AG04450 (cell line): ENCODE results near the gene GPATCH8. TPM values are rescaled to one million over a fixed set of nuclear protein-coding genes. Genes with fewer than 3 reads are reported as not detected.

Experiments
- CTCF ChIA-PET: fragments of 300-600, 350-600 bp; formaldehyde crosslinking; extraction: SDS; loops from one replicate; lab custom pipeline; 2022; ENCODE audit warnings: antibody characterized with exemption, inconsistent platforms; lab: Charles Lee
- POLR2A ChIA-PET: fragments of 350-600 bp; formaldehyde crosslinking; extraction: SDS; loops from one replicate; lab custom pipeline; 2021; ENCODE audit warnings: antibody characterized with exemption, inconsistent platforms; lab: Yijun Ruan, JAX
- DNase-seq: peaks from one replicate; pipeline ENCODE4 v3.0.0-alpha.2; 2011; ENCODE audit warnings: low read depth, low spot score
- H3K27ac ChIP-seq: one replicate; pipeline ENCODE4 v1.5.1; 2012; ENCODE audit warnings: low read depth, low read length, control low read depth
- H3K27me3 ChIP-seq: one replicate; pipeline ENCODE4 v1.6.0; 2012; ENCODE audit warnings: low read length; ENCODE audit not compliant: control insufficient read depth, insufficient read depth
- H3K4me3 ChIP-seq: 2 replicates; pipeline ENCODE4 v1.5.1; 2011; ENCODE audit warnings: mild to moderate bottlenecking, low read depth, low read length, control low read depth
- H3K9me3 ChIP-seq: 2 replicates; pipeline ENCODE4 v1.5.1; 2012; ENCODE audit warnings: low read length; ENCODE audit not compliant: control insufficient read depth, insufficient read depth
- polyA plus RNA-seq: library from polyadenylated mRNA; depleted of rRNA; stranded (reverse); fragments of >200 nt; gene quantifications from 2 replicates; pipeline ENCODE4 v1.2.3, GENCODE V29; 2011
- TF ChIP-seq, protein P1 (sequence below): IDR thresholded peaks from 2 replicates; pipeline ENCODE4 v1.5.1; 2011; ENCODE audit warnings: low read depth, low read length, control low read depth, inconsistent platforms

The GPATCH8 gene
- polyA plus RNA-seq, 1 experiment, result 16.4 TPM

GRCh38 chr17:44536090-44536953, 33.1 kb upstream of the GPATCH8 start:
- TF ChIP-seq, protein P1, sequence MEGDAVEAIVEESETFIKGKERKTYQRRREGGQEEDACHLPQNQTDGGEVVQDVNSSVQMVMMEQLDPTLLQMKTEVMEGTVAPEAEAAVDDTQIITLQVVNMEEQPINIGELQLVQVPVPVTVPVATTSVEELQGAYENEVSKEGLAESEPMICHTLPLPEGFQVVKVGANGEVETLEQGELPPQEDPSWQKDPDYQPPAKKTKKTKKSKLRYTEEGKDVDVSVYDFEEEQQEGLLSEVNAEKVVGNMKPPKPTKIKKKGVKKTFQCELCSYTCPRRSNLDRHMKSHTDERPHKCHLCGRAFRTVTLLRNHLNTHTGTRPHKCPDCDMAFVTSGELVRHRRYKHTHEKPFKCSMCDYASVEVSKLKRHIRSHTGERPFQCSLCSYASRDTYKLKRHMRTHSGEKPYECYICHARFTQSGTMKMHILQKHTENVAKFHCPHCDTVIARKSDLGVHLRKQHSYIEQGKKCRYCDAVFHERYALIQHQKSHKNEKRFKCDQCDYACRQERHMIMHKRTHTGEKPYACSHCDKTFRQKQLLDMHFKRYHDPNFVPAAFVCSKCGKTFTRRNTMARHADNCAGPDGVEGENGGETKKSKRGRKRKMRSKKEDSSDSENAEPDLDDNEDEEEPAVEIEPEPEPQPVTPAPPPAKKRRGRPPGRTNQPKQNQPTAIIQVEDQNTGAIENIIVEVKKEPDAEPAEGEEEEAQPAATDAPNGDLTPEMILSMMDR, result no peak
- H3K27ac ChIP-seq, result peak overlapping the region; percentile 23
- ChIA-PET POLR2A (interaction anchor here (0.8 to 5.9 kb wide), 2 partner anchors 8 to 22 kb away, joined by 3 to 71 read pairs; partner anchors contain the start of gene FZD2), CTCF (interaction anchor here (0.8 to 4.3 kb wide), 5 partner anchors 11 to 101 kb away, joined by 3 to 35 read pairs (median 5); no protein-coding TSS in a partner anchor)
- no peak overlapping the region for H3K4me3 ChIP-seq
- H3K9me3 ChIP-seq, result no peaks in the 10 kb centered on the region
- no peaks in the 10 kb centered on the region for H3K27me3 ChIP-seq
- DNase-seq, result no peak

GRCh38 chr17:44533533-44534246, 30.5 kb upstream of the GPATCH8 start:
- ChIA-PET CTCF (interaction anchor here (0.6 to 4.3 kb wide), 39 partner anchors 9 to 331 kb away, joined by 3 to 89 read pairs (median 6); partner anchors contain the start of genes FZD2 and MEIOC), POLR2A (interaction anchor here (0.7 to 5.9 kb wide), 8 partner anchors 10 to 105 kb away, joined by 3 to 71 read pairs (median 4); partner anchors contain the start of gene FZD2)
- H3K9me3 ChIP-seq, result no peaks in the 10 kb centered on the region
- H3K27me3 ChIP-seq, result no peaks in the 10 kb centered on the region
- DNase-seq, result peak; percentile 82
- H3K4me3 ChIP-seq, result peak overlapping the region; percentile 31
- H3K27ac ChIP-seq, result peak overlapping the region; percentile 71
- TF ChIP-seq, protein P1, result peak; percentile 97

DNA sequence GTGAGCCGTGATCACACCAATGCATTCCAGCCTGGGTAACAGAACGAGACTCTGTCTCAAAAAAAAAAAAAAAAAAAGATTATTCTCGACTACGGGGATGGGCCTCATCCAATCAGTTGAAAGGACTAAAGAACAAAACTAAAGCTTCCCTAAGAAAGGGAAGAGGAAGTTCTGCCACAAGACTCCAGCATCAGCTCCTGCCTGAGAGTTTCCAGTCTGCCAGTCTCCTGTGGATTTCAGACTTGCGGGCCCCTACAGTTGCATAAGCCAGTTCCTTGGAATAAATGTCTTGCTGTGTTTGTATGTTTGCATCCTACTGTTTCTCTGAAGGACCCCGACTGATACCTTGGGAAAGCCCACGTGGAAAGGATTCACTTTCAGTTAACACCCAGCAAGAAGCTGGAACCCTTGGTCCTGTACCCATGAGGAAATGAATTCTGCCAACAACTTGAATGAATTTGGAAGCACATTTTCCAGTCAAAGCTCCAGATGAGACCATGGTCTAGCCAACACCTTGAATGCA, 27.8 kb upstream of the GPATCH8 start:
- ChIA-PET CTCF (interaction anchor here (0.6 to 3.9 kb wide), 6 partner anchors 8 to 106 kb away, joined by 3 to 89 read pairs (median 6); partner anchors contain the start of gene FZD2), POLR2A (interaction anchor here (0.7 kb wide), 1 partner anchor 26 kb away, joined by 8 read pairs; the partner anchor contains the start of gene FZD2)

GRCh38 chr17:44529864-44530263, 26.7 kb upstream of the GPATCH8 start:
- DNase-seq, result no peak
- H3K27me3 ChIP-seq, result no peaks in the 10 kb centered on the region
- H3K27ac ChIP-seq, result no peak overlapping the region
- peaks cover 7% of the 10 kb centered on the region; the same call in 1 of the 2 replicates for H3K9me3 ChIP-seq
- TF ChIP-seq, protein P1, result no peak
- H3K4me3 ChIP-seq, result no peak overlapping the region
- CTCF ChIA-PET, result no interaction called here
- POLR2A ChIA-PET, result no interaction called here

More for the DNA sequence above, 27.8 kb upstream of the GPATCH8 start:
- Histone ChIP-seq H3K4me3 (no peak overlapping the region), H3K27me3 (no peaks in the 10 kb centered on the region), H3K9me3 (peaks cover 7% of the 10 kb centered on the region; the same call in 1 of the 2 replicates), H3K27ac (no peak overlapping the region)
- TF ChIP-seq, protein P1, result no peak
- no peak for DNase-seq
